Breast epithelium (tissue), 4 donors: ENCODE results near the gene HJURP. TPM values are rescaled to one million over a fixed set of nuclear protein-coding genes. Genes with fewer than 3 reads are reported as not detected.

Experiments
- DNase-seq, 2 donors: peaks; one replicate each; pipeline ENCODE4 v3.0.0-alpha.2; 2019; ENCODE audit warnings: low spot score in 2 of 2
- H3K27ac ChIP-seq, 2 donors: fragments of 200-600 bp; sonication (generic) in 1 of 2; one replicate each; pipeline ENCODE4 v1.5.1; 2016 to 2019; ENCODE audit warnings: mild to moderate bottlenecking in 1 of 2
- H3K27me3 ChIP-seq, 2 donors: fragments of 200-600 bp; sonication (generic) in 1 of 2; one replicate each; pipeline versions ENCODE4 v1.5.1 to v1.6.0; 2017 to 2019; ENCODE audit warnings: control low read depth in 1 of 2, mild to moderate bottlenecking in 1 of 2
- H3K36me3 ChIP-seq: fragments of 200-600 bp; one replicate; pipeline ENCODE4 v1.5.1; 2019
- H3K4me1 ChIP-seq, 2 donors: fragments of 200-600 bp; sonication (generic); one replicate each; pipeline ENCODE4 v1.5.1; 2016 to 2019; ENCODE audit warnings: control low read depth in 1 of 2
- H3K4me3 ChIP-seq, 3 donors: fragments of 200-600 bp; sonication (generic); 1 replicate in 2 of 3; 2 replicates in 1 of 3; pipeline ENCODE4 v1.5.1; 2016 to 2019; ENCODE audit warnings: mild to moderate bottlenecking in 3 of 3, moderate library complexity in 2 of 3
- H3K9me3 ChIP-seq, 2 donors: fragments of 200-600 bp; sonication (generic) in 1 of 2; one replicate each; pipeline ENCODE4 v1.5.1; 2016 to 2019; ENCODE audit warnings: control low read depth in 1 of 2
- POLR2A ChIP-seq: fragments of 450-650 bp; IDR thresholded peaks from one replicate; pipeline ENCODE4 v1.6.1; 2016; ENCODE audit warnings: antibody characterized with exemption, mild to moderate bottlenecking, moderate library complexity
- POLR2AphosphoS5 ChIP-seq, 3 donors: sonication (generic); formaldehyde crosslinking; IDR thresholded peaks; one replicate each; pipeline ENCODE4 v1.6.1; 2017; ENCODE audit warnings: antibody characterized with exemption in 3 of 3
- intact Hi-C: fragments of 100-400 bp; cut with DNase I; formaldehyde crosslinking; loops from one replicate; pipeline ENCODE4 v1.15.1; 2023; ENCODE audit warnings: low total_unique reads
- total RNA-seq, 3 donors: library from RNA; depleted of rRNA; stranded (reverse); fragments of >200 nt; gene quantifications; one replicate each; pipeline ENCODE4 v1.1.0, GENCODE V29; 2016
- TF ChIP-seq, protein P1 (sequence below), 3 donors: fragments of 450-650 bp; IDR thresholded peaks; one replicate each; pipeline ENCODE4 v1.5.1; 2016 to 2017; ENCODE audit warnings: antibody characterized with exemption in 3 of 3, mild to moderate bottlenecking in 3 of 3, moderate library complexity in 3 of 3

Gene HJURP
- total RNA-seq, 3 donors from 2014 or later = 0.33 to 3.0 TPM; not detected in 1

DNA sequence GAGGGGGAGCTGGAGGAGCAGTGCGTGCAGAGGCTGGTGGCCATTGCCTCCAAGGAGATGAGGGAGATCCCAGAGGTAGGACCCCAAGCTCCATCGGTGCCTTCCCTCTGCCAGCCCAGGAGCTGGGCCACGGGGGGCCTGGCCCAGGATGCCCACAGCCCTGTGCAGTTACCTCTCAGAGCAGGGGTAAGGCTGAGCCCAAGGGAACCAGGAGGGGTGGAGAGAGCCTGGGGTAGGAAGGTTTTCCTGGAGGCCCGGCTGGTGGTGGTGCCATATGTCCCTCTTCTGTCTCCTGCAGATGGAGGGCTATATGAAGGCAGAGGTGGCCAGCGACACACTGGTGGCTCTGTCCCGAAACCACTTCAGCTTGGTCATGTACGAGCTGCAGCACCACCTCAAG lies 64.8 kb downstream of the HJURP start:
- Histone ChIP-seq H3K9me3 (no peaks in the 10 kb centered on the region), H3K4me3 (no peak overlapping the region), H3K27me3 (no peaks in the 10 kb centered on the region), H3K27ac (no peak overlapping the region), H3K4me1 (no peaks in the 10 kb centered on the region), H3K36me3 (no peaks in the 10 kb centered on the region)
- no peak for DNase-seq
- intact Hi-C loops = no loop called here
- TF ChIP-seq, protein P1, sequence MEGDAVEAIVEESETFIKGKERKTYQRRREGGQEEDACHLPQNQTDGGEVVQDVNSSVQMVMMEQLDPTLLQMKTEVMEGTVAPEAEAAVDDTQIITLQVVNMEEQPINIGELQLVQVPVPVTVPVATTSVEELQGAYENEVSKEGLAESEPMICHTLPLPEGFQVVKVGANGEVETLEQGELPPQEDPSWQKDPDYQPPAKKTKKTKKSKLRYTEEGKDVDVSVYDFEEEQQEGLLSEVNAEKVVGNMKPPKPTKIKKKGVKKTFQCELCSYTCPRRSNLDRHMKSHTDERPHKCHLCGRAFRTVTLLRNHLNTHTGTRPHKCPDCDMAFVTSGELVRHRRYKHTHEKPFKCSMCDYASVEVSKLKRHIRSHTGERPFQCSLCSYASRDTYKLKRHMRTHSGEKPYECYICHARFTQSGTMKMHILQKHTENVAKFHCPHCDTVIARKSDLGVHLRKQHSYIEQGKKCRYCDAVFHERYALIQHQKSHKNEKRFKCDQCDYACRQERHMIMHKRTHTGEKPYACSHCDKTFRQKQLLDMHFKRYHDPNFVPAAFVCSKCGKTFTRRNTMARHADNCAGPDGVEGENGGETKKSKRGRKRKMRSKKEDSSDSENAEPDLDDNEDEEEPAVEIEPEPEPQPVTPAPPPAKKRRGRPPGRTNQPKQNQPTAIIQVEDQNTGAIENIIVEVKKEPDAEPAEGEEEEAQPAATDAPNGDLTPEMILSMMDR (IDR thresholded peaks at IDR 0.05) = no peak
- no peak for TF ChIP-seq POLR2AphosphoS5 (IDR thresholded peaks at IDR 0.05)
- no peak for TF ChIP-seq POLR2A

Other genes starting within 250 kb of the HJURP start
- gene UGT1A8, start 236.9 kb downstream of the HJURP start, total RNA-seq = not detected
- not detected for gene UGT1A10, start 218.1 kb downstream of the HJURP start, total RNA-seq
- not detected for gene UGT1A9, start 182.6 kb downstream of the HJURP start, total RNA-seq
- not detected for gene UGT1A7, start 172.6 kb downstream of the HJURP start, total RNA-seq
- not detected for gene UGT1A6, start 161.6 kb downstream of the HJURP start, total RNA-seq
- not detected for gene UGT1A5, start 141.6 kb downstream of the HJURP start, total RNA-seq
- gene UGT1A4, start 135.8 kb downstream of the HJURP start, total RNA-seq = not detected
- gene UGT1A3, start 125.5 kb downstream of the HJURP start, total RNA-seq = under 1 TPM in 1 of 3 donors, not detected in 2; 0.16 TPM
- not detected for gene UGT1A1, start 94.3 kb downstream of the HJURP start, total RNA-seq
- not detected for gene MROH2A, start 76.2 kb downstream of the HJURP start, total RNA-seq
- gene TRPM8, start 62.8 kb upstream of the HJURP start, total RNA-seq = not detected
- gene SPP2, start 196.2 kb upstream of the HJURP start, total RNA-seq = not detected